Loucy (cell line): ENCODE data around the gene HHLA2.
A peak's percentile ranks its signal among the peaks of the same experiment; 100 is the strongest.

Experiments used
- H2AFZ ChIP-seq: fragments of 200-600 bp; sonication (generic); 2 replicates; pipeline ENCODE4 v1.6.0; 2016; ENCODE audit warnings: antibody characterized with exemption, mild to moderate bottlenecking, low read length, moderate library complexity
- H3F3A ChIP-seq: fragments of 200-600 bp; 2 replicates; pipeline ENCODE4 v1.6.0; 2016; ENCODE audit warnings: antibody characterized with exemption, low read depth, mild to moderate bottlenecking
- H3K27me3 ChIP-seq: fragments of 200-600 bp; sonication (generic); 2 replicates; pipeline ENCODE4 v1.6.1; 2014; ENCODE audit warnings: low read length, mild to moderate bottlenecking; ENCODE audit not compliant: insufficient read depth, poor library complexity, severe bottlenecking
- H3K36me3 ChIP-seq: fragments of 200-600 bp; sonication (generic); 2 replicates; pipeline ENCODE4 v1.6.1; 2016; ENCODE audit warnings: low read length; ENCODE audit not compliant: insufficient read depth
- H3K4me1 ChIP-seq: fragments of 200-600 bp; sonication (generic); 2 replicates; pipeline ENCODE4 v1.5.1; 2014; ENCODE audit warnings: low read length, mild to moderate bottlenecking; ENCODE audit not compliant: insufficient read depth, poor library complexity, severe bottlenecking
- H3K4me2 ChIP-seq: fragments of 200-600 bp; sonication (generic); 2 replicates; pipeline ENCODE4 v1.6.0; 2014; ENCODE audit warnings: antibody characterized with exemption, low read length, low read depth, mild to moderate bottlenecking; ENCODE audit not compliant: poor library complexity, severe bottlenecking
- H3K4me3 ChIP-seq: fragments of 200-600 bp; sonication (generic); 2 replicates; pipeline ENCODE4 v1.5.1; 2014; ENCODE audit warnings: low read length, mild to moderate bottlenecking, mixed read lengths; ENCODE audit not compliant: poor library complexity, severe bottlenecking
- H3K79me2 ChIP-seq: fragments of 200-600 bp; sonication (generic); 2 replicates; pipeline ENCODE4 v1.6.1; 2014; ENCODE audit warnings: low read length; ENCODE audit not compliant: insufficient read depth
- H3K9ac ChIP-seq: fragments of 200-600 bp; sonication (generic); 2 replicates; pipeline ENCODE4 v1.6.0; 2014; ENCODE audit warnings: mild to moderate bottlenecking, low read depth, low read length, moderate library complexity; ENCODE audit not compliant: poor library complexity, severe bottlenecking
- H3K9me2 ChIP-seq: fragments of 200-600 bp; sonication (generic); replicated peaks from 2 replicates; pipeline ENCODE4 v1.6.1; 2016; ENCODE audit warnings: low read depth, low read length, mixed read lengths
- H3K9me3 ChIP-seq: fragments of 200-600 bp; sonication (generic); 2 replicates; pipeline ENCODE4 v1.6.1; 2014; ENCODE audit warnings: mild to moderate bottlenecking, antibody characterized with exemption, low read length, low read depth; ENCODE audit not compliant: insufficient read depth
- H4K20me1 ChIP-seq: fragments of 200-600 bp; sonication (generic); 2 replicates; pipeline ENCODE4 v1.6.0; 2014; ENCODE audit warnings: antibody characterized with exemption, low read length, mild to moderate bottlenecking; ENCODE audit not compliant: insufficient read depth, poor library complexity, severe bottlenecking
- EZH2phosphoT487 ChIP-seq: fragments of 200-600 bp; IDR thresholded peaks from 2 replicates; pipeline ENCODE4 v1.6.1; 2018; ENCODE audit warnings: antibody characterized with exemption, mild to moderate bottlenecking, moderate library complexity, borderline replicate concordance
- TF ChIP-seq, protein P1 (sequence below): fragments of 200-600 bp; sonication (generic); conservative IDR thresholded peaks from 2 replicates; pipeline ENCODE4 v1.5.1; 2014; ENCODE audit warnings: mild to moderate bottlenecking, antibody characterized with exemption, low read length

HHLA2 gene

DNA sequence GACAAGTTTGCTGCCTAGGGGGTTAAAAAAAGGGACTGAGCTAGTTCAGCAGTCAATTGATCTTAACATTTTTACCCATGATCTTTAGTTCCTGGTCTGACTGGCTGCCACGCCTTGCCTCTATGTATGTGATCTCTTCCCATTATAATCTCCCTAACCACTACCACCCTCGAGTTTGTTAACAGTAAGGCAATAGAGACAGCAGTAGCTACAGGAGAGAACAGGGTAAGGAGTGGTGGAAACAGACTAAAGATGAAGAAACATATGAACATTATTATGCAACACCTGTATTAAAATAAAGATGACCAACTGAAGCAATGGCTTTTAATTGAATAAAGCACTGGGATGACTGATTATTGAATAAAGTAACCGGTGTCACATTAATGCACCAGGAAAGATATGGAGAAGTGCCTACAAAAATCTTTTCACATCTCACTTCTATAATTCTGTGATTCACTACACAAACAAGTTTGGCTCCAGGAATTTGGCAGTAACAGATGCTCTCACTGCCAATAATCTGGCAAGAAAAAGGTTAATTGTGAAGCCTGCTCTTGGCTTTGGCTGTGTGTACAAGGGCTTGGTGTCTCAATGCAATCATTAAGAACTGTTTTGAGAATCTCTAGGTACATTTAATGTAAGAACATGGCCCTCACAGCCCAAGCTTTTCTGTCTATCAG lies 95.7 kb downstream of the HHLA2 start:
- H3K27me3 ChIP-seq = no peaks in the 10 kb centered on the region
- H4K20me1 ChIP-seq = no peaks in the 10 kb centered on the region

DNA sequence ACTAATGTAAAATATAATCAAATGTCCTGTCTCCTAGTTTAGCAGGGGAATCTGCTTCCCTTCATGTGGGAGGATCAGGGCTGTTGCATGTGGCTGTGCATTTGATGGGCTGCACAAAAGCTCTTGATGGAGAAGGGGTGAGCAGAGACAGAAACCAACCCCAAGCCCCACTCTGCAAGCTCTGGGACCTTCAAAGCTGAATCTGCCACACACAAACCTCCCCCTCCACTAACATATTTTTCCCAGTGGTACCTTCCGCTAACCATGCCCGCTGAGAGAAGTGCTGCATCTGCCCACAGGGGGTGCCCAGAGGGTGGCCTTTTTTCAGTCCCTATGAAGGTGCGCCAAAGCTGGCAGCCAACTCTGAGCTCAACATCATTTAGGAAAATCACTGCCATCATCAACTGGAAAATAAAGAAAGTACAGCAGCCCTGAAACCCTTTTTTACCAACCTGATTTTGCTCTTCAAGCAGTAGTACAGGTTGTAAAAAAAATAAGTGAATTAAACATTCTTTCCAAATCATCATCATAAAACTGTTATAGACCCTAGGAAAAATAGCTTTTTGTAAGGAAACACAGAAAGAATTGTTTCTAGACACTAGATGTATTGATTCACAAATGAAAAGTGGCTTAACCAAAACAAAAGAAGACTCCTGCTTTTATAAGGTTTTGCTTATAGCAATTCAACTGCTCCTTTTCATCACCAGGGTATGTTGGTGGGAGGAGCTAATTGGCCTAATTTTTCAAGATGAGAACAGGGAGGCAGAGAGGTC lies 97.0 kb downstream of the HHLA2 start:
- no peak overlapping the region for H3K9ac ChIP-seq
- TF ChIP-seq, protein P1, sequence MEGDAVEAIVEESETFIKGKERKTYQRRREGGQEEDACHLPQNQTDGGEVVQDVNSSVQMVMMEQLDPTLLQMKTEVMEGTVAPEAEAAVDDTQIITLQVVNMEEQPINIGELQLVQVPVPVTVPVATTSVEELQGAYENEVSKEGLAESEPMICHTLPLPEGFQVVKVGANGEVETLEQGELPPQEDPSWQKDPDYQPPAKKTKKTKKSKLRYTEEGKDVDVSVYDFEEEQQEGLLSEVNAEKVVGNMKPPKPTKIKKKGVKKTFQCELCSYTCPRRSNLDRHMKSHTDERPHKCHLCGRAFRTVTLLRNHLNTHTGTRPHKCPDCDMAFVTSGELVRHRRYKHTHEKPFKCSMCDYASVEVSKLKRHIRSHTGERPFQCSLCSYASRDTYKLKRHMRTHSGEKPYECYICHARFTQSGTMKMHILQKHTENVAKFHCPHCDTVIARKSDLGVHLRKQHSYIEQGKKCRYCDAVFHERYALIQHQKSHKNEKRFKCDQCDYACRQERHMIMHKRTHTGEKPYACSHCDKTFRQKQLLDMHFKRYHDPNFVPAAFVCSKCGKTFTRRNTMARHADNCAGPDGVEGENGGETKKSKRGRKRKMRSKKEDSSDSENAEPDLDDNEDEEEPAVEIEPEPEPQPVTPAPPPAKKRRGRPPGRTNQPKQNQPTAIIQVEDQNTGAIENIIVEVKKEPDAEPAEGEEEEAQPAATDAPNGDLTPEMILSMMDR = peak; percentile 30; the same call in 1 of the 2 replicates
- no peak for TF ChIP-seq EZH2phosphoT487
- H3K9me2 ChIP-seq = no peaks in the 10 kb centered on the region
- no peak overlapping the region for H2AFZ ChIP-seq
- no peaks in the 10 kb centered on the region for H3K79me2 ChIP-seq
- no peak overlapping the region for H3K4me3 ChIP-seq
- no peaks in the 10 kb centered on the region for H4K20me1 ChIP-seq
- H3K9me3 ChIP-seq = no peaks in the 10 kb centered on the region
- H3K4me1 ChIP-seq = peaks cover 26% of the 10 kb centered on the region
- H3F3A ChIP-seq = no peaks in the 10 kb centered on the region
- H3K4me2 ChIP-seq = no peak overlapping the region
- H3K36me3 ChIP-seq = no peaks in the 10 kb centered on the region
- H3K27me3 ChIP-seq = no peaks in the 10 kb centered on the region

More for the DNA sequence above, 95.7 kb downstream of the HHLA2 start:
- no peak for TF ChIP-seq EZH2phosphoT487
- TF ChIP-seq, protein P1 = no peak
- no peak overlapping the region for H3K4me3 ChIP-seq
- H3K9me3 ChIP-seq = no peaks in the 10 kb centered on the region
- H3K79me2 ChIP-seq = no peaks in the 10 kb centered on the region
- H3F3A ChIP-seq = no peaks in the 10 kb centered on the region
- H3K4me1 ChIP-seq = peaks cover 39% of the 10 kb centered on the region
- no peak overlapping the region for H3K9ac ChIP-seq
- H3K4me2 ChIP-seq = no peak overlapping the region
- H3K36me3 ChIP-seq = no peaks in the 10 kb centered on the region
- no peaks in the 10 kb centered on the region for H3K9me2 ChIP-seq
- no peak overlapping the region for H2AFZ ChIP-seq

GRCh38 chr3:108394016-108394415 lies 97.7 kb downstream of the HHLA2 start:
- Histone ChIP-seq H3K9me3 (no peaks in the 10 kb centered on the region), H3K4me2 (peak overlapping the region; percentile 41), H3K9ac (no peak overlapping the region), H3K36me3 (no peaks in the 10 kb centered on the region), H3K27me3 (no peaks in the 10 kb centered on the region), H3K4me1 (peaks cover 22% of the 10 kb centered on the region), H3K4me3 (peak overlapping the region; percentile 19), H4K20me1 (no peaks in the 10 kb centered on the region), H2AFZ (no peak overlapping the region), H3F3A (no peaks in the 10 kb centered on the region), H3K9me2 (no peaks in the 10 kb centered on the region), H3K79me2 (no peaks in the 10 kb centered on the region)
- TF ChIP-seq, protein P1 = no peak
- no peak for TF ChIP-seq EZH2phosphoT487
